Caco-2 (cell line): ENCODE results near the gene CLDN20. TPM values are rescaled to one million over a fixed set of nuclear protein-coding genes. Genes with fewer than 3 reads are reported as not detected.
A peak's percentile ranks its signal among the peaks of the same experiment; 100 is the strongest.

Experiments
- BruUV-seq: library from RNA; stranded (reverse); fragments of 400-500 nt; replicated peaks from 2 replicates; lab custom pipeline; 2021; lab: Mats Ljungman, UMichigan
- CTCF ChIA-PET: fragments of 300-600 bp; sonication (Branson Sonifier 250); formaldehyde crosslinking; loops from one replicate; lab custom pipeline; 2022; ENCODE audit warnings: antibody characterized with exemption; lab: Charles Lee
- POLR2A ChIA-PET: fragments of 300-600 bp; sonication (Branson Sonifier 250); formaldehyde crosslinking; loops from one replicate; lab custom pipeline; 2022; ENCODE audit warnings: antibody characterized with exemption; lab: Charles Lee
- DNase-seq, 2 experiments: peaks; one replicate each; pipeline versions ENCODE4 v3.0.0 to v3.0.0-alpha.2; 2020 to 2022
- H3K27me3 ChIP-seq: replicated peaks from 2 replicates; pipeline ENCODE4 v1.6.0; 2011; ENCODE audit warnings: low read length; ENCODE audit not compliant: control insufficient read depth, insufficient read depth
- H3K36me3 ChIP-seq: 2 replicates; pipeline ENCODE4 v1.5.1; 2011; ENCODE audit warnings: low read length; ENCODE audit not compliant: control insufficient read depth, insufficient read depth
- H3K4me1 ChIP-seq: fragments of 250-450 bp; sonication (Bioruptor Pico); 2 replicates; pipeline ENCODE4 v1.5.1; 2020; ENCODE audit warnings: mild to moderate bottlenecking
- H3K4me3 ChIP-seq: 2 replicates; pipeline ENCODE4 v1.5.1; 2011; ENCODE audit warnings: low read depth, mild to moderate bottlenecking, control low read depth, low read length
- H3K9me3 ChIP-seq: fragments of 250-450 bp; sonication (Bioruptor Pico); 2 replicates; pipeline ENCODE4 v1.5.1; 2020; ENCODE audit warnings: mild to moderate bottlenecking, moderate library complexity
- H3K27ac Mint-ChIP-seq: one replicate; pipeline ENCODE4 v1.8.0; 2022; ENCODE audit warnings: mixed read lengths; ENCODE audit not compliant: unreplicated experiment
- H3K27me3 Mint-ChIP-seq: one replicate; pipeline ENCODE4 v1.8.0; 2022; ENCODE audit warnings: mixed read lengths; ENCODE audit not compliant: insufficient read depth, unreplicated experiment
- H3K36me3 Mint-ChIP-seq: one replicate; pipeline ENCODE4 v1.8.0; 2022; ENCODE audit warnings: mild to moderate bottlenecking, mixed read lengths; ENCODE audit not compliant: insufficient read depth, unreplicated experiment
- H3K4me1 Mint-ChIP-seq: one replicate; pipeline ENCODE4 v1.8.0; 2022; ENCODE audit warnings: low read depth, mixed read lengths; ENCODE audit not compliant: unreplicated experiment
- H3K4me3 Mint-ChIP-seq: one replicate; pipeline ENCODE4 v1.8.0; 2022; ENCODE audit warnings: mild to moderate bottlenecking, moderate library complexity, mixed read lengths; ENCODE audit not compliant: unreplicated experiment
- H3K9me3 Mint-ChIP-seq: one replicate; pipeline ENCODE4 v1.8.0; 2022; ENCODE audit warnings: mixed read lengths; ENCODE audit not compliant: unreplicated experiment
- CTCF ChIP-seq, 2 experiments: fragments of 200-600 bp in 1 of 2; IDR thresholded peaks; 1 replicate in 1 of 2; 2 replicates in 1 of 2; pipeline versions ENCODE4 v1.5.1 to v1.8.0; 2011 to 2022; ENCODE audit warnings: antibody characterized with exemption in 1 of 2, control low read depth in 1 of 2, inconsistent platforms in 1 of 2, low read depth in 1 of 2, low read length in 1 of 2, mild to moderate bottlenecking in 1 of 2, moderate library complexity in 1 of 2; ENCODE audit not compliant: insufficient read depth in 1 of 2, severe bottlenecking in 1 of 2, unreplicated experiment in 1 of 2
- intact Hi-C: fragments of 100-400 bp; cut with micrococcal nuclease; formaldehyde crosslinking; loops from one replicate; pipeline ENCODE4 v1.10.0; 2022; ENCODE audit not compliant: unreplicated experiment
- total RNA-seq: library from RNA; stranded (reverse); gene quantifications from 2 replicates; pipeline ENCODE4 v1.2.3, GENCODE V29; 2022

The CLDN20 gene
- total RNA-seq, 1 experiment from 2014 or later: not detected

- no peak overlapping the region for H3K4me3 Mint-ChIP-seq
- H3K4me1 Mint-ChIP-seq: peaks cover 11% of the 10 kb centered on the region
- no peaks in the 10 kb centered on the region for H3K9me3 Mint-ChIP-seq
- intact Hi-C loops: loop anchor here (10.0 kb wide), 1 partner anchor 381 kb away; no protein-coding TSS in a partner anchor
- Histone ChIP-seq H3K27me3 (no peaks in the 10 kb centered on the region), H3K4me1 (peaks cover 21% of the 10 kb centered on the region), H3K9me3 (no peaks in the 10 kb centered on the region), H3K36me3 (peaks cover 2% of the 10 kb centered on the region; the same call in 1 of the 2 replicates), H3K4me3 (no peak overlapping the region)
- BruUV-seq: no TSS peak
- H3K27ac Mint-ChIP-seq: no peak overlapping the region
- TF ChIP-seq CTCF (IDR thresholded peaks at IDR 0.05; ENCODE audit: insufficient read depth in 1 of 2, low read depth in 1 of 2, low read length in 1 of 2, severe bottlenecking in 1 of 2, unreplicated experiment in 1 of 2): no peak
- ChIA-PET CTCF (interaction anchor here (0.6 to 1.0 kb wide), 2 partner anchors 68 to 73 kb away, joined by 3 to 4 read pairs; no protein-coding TSS in a partner anchor), POLR2A (no interaction called here)
- no peak for DNase-seq
- H3K36me3 Mint-ChIP-seq: peaks cover 31% of the 10 kb centered on the region
- H3K27me3 Mint-ChIP-seq: no peaks in the 10 kb centered on the region
These were observed 18.0 kb upstream of the CLDN20 start for GRCh38 chr6:155245831-155246230.

DNA sequence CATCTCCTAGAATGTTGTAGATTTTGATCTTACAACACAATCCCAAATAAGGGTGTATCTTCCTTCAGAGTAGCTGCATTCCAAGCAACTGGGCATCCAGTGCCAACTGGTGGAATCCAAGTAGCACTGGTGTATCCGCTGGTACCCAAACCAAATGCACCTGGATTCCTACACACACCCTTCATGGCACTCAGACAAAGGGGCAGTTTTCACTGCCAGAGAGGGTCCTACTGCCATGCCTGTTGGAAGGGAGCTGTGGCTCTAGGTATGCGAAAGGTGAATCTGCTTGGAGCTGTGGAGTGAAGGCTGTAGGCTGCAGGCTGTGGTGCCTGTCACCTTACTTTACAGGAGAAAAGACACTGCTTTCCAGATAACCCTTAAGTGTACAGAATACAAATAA lies 17.0 kb upstream of the CLDN20 start:
- peaks cover 2% of the 10 kb centered on the region; the same call in 1 of the 2 replicates for H3K36me3 ChIP-seq
- intact Hi-C loops: loop anchor here (10.0 kb wide), 1 partner anchor 382 kb away; no protein-coding TSS in a partner anchor
- H3K27me3 Mint-ChIP-seq: no peaks in the 10 kb centered on the region
- H3K9me3 Mint-ChIP-seq: no peaks in the 10 kb centered on the region
- H3K4me1 Mint-ChIP-seq: peaks cover 11% of the 10 kb centered on the region
- no TSS peak for BruUV-seq
- CTCF ChIA-PET: interaction anchor here (0.8 kb wide), 1 partner anchor 379 kb away, joined by 3 read pairs; no protein-coding TSS in a partner anchor
- no peak for TF ChIP-seq CTCF (IDR thresholded peaks at IDR 0.05; ENCODE audit: insufficient read depth in 1 of 2, low read depth in 1 of 2, low read length in 1 of 2, severe bottlenecking in 1 of 2, unreplicated experiment in 1 of 2)
- H3K27me3 ChIP-seq: no peaks in the 10 kb centered on the region
- H3K36me3 Mint-ChIP-seq: peaks cover 26% of the 10 kb centered on the region
- H3K4me3 ChIP-seq: no peak overlapping the region
- no peak for DNase-seq
- no peaks in the 10 kb centered on the region for H3K9me3 ChIP-seq
- H3K27ac Mint-ChIP-seq: peak overlapping the region; percentile 69
- H3K4me3 Mint-ChIP-seq: no peak overlapping the region
- POLR2A ChIA-PET: no interaction called here
- H3K4me1 ChIP-seq: peaks cover 21% of the 10 kb centered on the region

DNA sequence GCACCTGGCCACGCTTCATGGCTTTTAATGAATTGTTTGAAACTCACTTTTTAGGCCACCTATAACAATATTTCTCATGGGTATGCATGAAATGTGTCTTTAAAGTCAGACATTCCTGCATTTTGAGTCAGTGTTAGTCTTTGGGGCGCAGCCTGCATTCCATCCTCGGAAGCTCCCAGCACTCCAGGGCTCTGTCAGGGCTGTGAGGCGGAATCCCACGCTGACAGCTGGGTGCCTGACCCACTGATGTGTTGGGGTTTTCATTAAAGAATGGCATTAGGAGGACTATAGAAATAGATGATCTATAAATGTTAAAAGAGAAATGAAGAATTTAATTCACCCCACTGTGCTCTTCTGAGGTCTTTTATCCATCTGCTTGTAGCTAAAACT lies 16.2 kb upstream of the CLDN20 start:
- Mint-ChIP-seq H3K4me3 (no peak overlapping the region), H3K27me3 (no peaks in the 10 kb centered on the region), H3K9me3 (no peaks in the 10 kb centered on the region), H3K36me3 (peaks cover 21% of the 10 kb centered on the region), H3K4me1 (peaks cover 11% of the 10 kb centered on the region), H3K27ac (peak overlapping the region; percentile 69)
- ChIA-PET CTCF (interaction anchor here (1.3 to 2.1 kb wide), 2 partner anchors 70 to 380 kb away, joined by 6 to 53 read pairs; no protein-coding TSS in a partner anchor), POLR2A (interaction anchor here (0.5 kb wide), 1 partner anchor 23 kb away, joined by 3 read pairs; no protein-coding TSS in a partner anchor)
- peak; percentile 52 to 60 for DNase-seq
- TF ChIP-seq CTCF (IDR thresholded peaks at IDR 0.05; ENCODE audit: insufficient read depth in 1 of 2, low read depth in 1 of 2, low read length in 1 of 2, severe bottlenecking in 1 of 2, unreplicated experiment in 1 of 2): no peak
- BruUV-seq: no TSS peak
- Histone ChIP-seq H3K9me3 (no peaks in the 10 kb centered on the region), H3K36me3 (peaks cover 3% of the 10 kb centered on the region; the same call in 1 of the 2 replicates), H3K27me3 (no peaks in the 10 kb centered on the region), H3K4me3 (no peak overlapping the region), H3K4me1 (peaks cover 21% of the 10 kb centered on the region)
- intact Hi-C loops: loop anchor here (1.0 to 10.0 kb wide), 4 partner anchors 23 to 383 kb away; no protein-coding TSS in a partner anchor
